ENCODE results near the gene PFKL. TPM values are rescaled to one million over a fixed set of nuclear protein-coding genes. Genes with fewer than 3 reads are reported as not detected.

The PFKL gene
- total and polyA plus RNA-seq, 2 of the 8 experiments (the other 6 are each of a cell fraction or from before 2014, with no cell fraction given), result 80.2 to 82.3 TPM

- peak; percentile 43; the same call in 1 of the 2 replicates for TF ChIP-seq RBBP5 (IDR thresholded peaks at IDR 0.05; ENCODE audit: borderline replicate concordance, low read depth, low read length)
- no peak for TF ChIP-seq FOSL1 (IDR thresholded peaks at IDR 0.05; ENCODE audit: insufficient read depth, low read depth, low read length)
- TF ChIP-seq JUN (IDR thresholded peaks at IDR 0.05; ENCODE audit: low read depth, low read length), result no peak
- TF ChIP-seq ATF3 (IDR thresholded peaks at IDR 0.05; ENCODE audit: insufficient read depth, low read depth, low read length), result no peak
- 0 out of 2 replicates have a peak, but pooled peaks have one; percentile 9 for TF ChIP-seq KDM1A (IDR thresholded peaks at IDR 0.05; ENCODE audit: borderline replicate concordance, low read length)
- TF ChIP-seq GABPA (IDR thresholded peaks at IDR 0.05; ENCODE audit: borderline replicate concordance, insufficient read depth, low read length), result no peak
- no peak for TF ChIP-seq BRCA1 (IDR thresholded peaks at IDR 0.05; ENCODE audit: low read depth, low read length)
- TF ChIP-seq SP2 (IDR thresholded peaks at IDR 0.05; ENCODE audit: low read length), result no peak
- TF ChIP-seq CREB1 (IDR thresholded peaks at IDR 0.05), result peak; percentile 24; the same call in 1 of the 2 replicates
- TF ChIP-seq SAP30 (IDR thresholded peaks at IDR 0.05; ENCODE audit: insufficient read depth, insufficient replicate concordance, low read length), result no peak
- TF ChIP-seq KDM4A (IDR thresholded peaks at IDR 0.05; ENCODE audit: low read depth, low read length, severe bottlenecking), result peak; percentile 85
- TF ChIP-seq CTBP2 (IDR thresholded peaks at IDR 0.05; ENCODE audit: borderline replicate concordance, insufficient read depth, insufficient read length, low read length), result peak; percentile 57
- no peak for TF ChIP-seq SP4 (IDR thresholded peaks at IDR 0.05; ENCODE audit: low read length)
- TF ChIP-seq POU5F1 (IDR thresholded peaks at IDR 0.05; ENCODE audit: low read depth, low read length), result no peak
- TF ChIP-seq E2F6 (IDR thresholded peaks at IDR 0.05), result peak; percentile 50; the same call in 1 of the 2 replicates
- no peak for TF ChIP-seq YY1 (IDR thresholded peaks at IDR 0.05; ENCODE audit: low read depth, low read length)
- TF ChIP-seq HDAC2 (IDR thresholded peaks at IDR 0.05; ENCODE audit: borderline replicate concordance in 1 of 2, low read depth in 2 of 2, low read length in 2 of 2), result no peak
These were observed at the start of gene PFKL (continued) for GRCh38 chr21:44299458-44300261.

Data from H1 (cell line).